Measurements from ENCODE around the gene MRPS10.

MRPS10 gene

DNA sequence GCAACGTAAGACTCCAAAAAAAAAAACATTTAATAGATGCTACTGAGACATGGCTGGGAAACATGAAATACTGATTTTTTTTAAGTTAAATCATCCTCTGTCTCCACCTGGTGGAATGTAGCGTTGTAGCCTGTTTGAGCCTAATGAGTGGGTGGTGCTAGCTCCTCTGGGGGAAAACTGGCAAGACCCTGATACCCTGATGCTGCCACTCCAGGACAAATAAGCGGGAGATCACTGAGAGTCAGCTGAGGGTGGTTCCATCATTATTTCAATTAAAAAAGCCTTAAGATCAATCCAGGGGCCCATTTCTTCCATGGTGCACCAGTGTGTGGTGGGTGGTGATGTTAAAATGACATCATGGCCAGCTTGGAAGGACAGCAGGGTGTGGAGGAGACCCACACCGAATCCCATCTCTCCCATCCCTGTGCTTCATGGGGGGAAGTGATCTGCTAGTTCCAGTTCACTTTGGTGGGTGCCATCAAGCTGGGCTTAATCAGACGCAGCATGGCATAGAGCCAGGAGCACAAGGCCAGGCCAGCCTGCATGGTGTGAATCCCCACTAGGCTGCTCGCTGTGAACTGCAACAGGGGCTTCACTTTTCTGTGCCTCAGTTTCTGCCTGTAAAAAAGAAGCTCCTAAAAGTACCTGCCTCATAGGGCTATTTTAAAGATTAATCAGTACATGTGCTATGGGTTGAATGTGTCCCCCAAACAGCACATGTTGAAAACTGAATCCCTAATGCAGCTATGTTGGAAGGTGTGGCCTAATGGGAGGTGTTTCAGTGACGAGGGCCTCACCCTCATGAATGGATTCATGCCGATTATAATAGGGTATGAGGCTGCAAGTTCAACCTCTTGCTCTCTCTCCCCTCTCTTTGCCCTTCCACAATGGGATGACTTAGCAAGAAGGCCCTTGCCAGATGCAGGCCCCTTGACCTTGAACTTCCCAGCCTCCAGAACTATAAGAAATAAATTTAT lies 13.0 kb upstream of the MRPS10 start:
- H3K9me3 ChIP-seq (ENCODE audit: low read length): no peaks in the 10 kb centered on the region
- H2AFZ ChIP-seq (ENCODE audit: low read depth, low read length): no peak overlapping the region
- H3K4me1 ChIP-seq (ENCODE audit: insufficient read depth, low read length): no peaks in the 10 kb centered on the region
- no peaks in the 10 kb centered on the region for H3K27me3 ChIP-seq (ENCODE audit: insufficient read depth, low read length)
- H3K36me3 ChIP-seq (ENCODE audit: insufficient read depth, low read length): peaks cover 57% of the 10 kb centered on the region
- H3K4me3 ChIP-seq (ENCODE audit: low read length): no peak overlapping the region

DNA sequence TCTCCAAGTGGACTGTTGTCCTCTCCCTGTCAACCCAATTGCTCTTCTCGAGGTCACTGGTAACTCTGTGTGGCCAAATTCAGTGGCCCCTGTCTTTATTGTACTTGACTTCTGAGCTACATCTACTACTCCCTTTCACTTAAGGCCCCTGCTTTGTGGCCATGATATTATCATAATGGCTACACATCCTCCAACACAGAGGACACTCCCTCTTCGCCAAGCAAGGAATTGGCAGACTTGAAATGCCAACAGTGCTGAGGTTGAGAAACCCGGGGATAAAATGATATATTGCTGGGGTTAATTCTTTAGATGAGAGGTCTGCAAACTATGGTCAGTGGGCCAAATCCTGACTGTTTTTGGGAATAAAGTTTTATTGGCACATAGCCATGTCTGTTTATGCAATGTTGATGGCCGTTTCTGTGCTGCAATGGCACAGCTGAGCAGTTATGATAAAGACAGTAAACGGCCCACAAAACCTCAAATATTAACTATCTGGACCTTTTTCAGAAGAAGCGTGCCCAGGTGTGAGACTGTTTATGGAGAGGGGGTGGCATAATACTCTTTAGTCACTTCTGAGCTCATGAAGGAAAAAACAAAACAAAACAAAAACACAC lies 12.0 kb upstream of the MRPS10 start:
- no peaks in the 10 kb centered on the region for H3K27me3 ChIP-seq (ENCODE audit: insufficient read depth, low read length)
- H3K4me3 ChIP-seq (ENCODE audit: low read length): no peak overlapping the region
- H3K9me3 ChIP-seq (ENCODE audit: low read length): no peaks in the 10 kb centered on the region
- peaks cover 53% of the 10 kb centered on the region for H3K36me3 ChIP-seq (ENCODE audit: insufficient read depth, low read length)
- no peak overlapping the region for H2AFZ ChIP-seq (ENCODE audit: low read depth, low read length)
- H3K4me1 ChIP-seq (ENCODE audit: insufficient read depth, low read length): no peaks in the 10 kb centered on the region

DNA sequence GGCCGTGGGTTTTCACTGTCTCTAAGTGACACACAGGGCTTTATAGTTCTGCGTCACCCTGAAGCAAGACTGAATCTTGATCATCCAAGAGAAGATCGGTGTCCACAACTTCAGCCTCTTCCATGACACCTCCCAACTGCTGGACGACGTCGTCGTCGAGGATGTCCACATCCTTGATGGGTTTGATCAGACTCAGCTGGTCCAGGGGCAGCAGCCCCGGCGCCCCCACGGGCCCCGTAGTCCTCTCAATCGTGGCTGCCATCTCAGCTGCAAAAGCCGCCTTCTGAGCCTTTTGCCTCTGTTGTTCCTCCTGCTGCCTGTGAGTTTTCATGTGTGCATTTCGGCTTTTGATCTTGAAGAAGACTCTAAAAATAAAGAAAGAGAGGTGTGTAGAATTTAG lies 10.6 kb upstream of the MRPS10 start:
- no peaks in the 10 kb centered on the region for H3K4me1 ChIP-seq (ENCODE audit: insufficient read depth, low read length)
- H3K9me3 ChIP-seq (ENCODE audit: low read length): no peaks in the 10 kb centered on the region
- no peaks in the 10 kb centered on the region for H3K27me3 ChIP-seq (ENCODE audit: insufficient read depth, low read length)
- H2AFZ ChIP-seq (ENCODE audit: low read depth, low read length): no peak overlapping the region
- H3K4me3 ChIP-seq (ENCODE audit: low read length): no peak overlapping the region
- peaks cover 53% of the 10 kb centered on the region for H3K36me3 ChIP-seq (ENCODE audit: insufficient read depth, low read length)

DNA sequence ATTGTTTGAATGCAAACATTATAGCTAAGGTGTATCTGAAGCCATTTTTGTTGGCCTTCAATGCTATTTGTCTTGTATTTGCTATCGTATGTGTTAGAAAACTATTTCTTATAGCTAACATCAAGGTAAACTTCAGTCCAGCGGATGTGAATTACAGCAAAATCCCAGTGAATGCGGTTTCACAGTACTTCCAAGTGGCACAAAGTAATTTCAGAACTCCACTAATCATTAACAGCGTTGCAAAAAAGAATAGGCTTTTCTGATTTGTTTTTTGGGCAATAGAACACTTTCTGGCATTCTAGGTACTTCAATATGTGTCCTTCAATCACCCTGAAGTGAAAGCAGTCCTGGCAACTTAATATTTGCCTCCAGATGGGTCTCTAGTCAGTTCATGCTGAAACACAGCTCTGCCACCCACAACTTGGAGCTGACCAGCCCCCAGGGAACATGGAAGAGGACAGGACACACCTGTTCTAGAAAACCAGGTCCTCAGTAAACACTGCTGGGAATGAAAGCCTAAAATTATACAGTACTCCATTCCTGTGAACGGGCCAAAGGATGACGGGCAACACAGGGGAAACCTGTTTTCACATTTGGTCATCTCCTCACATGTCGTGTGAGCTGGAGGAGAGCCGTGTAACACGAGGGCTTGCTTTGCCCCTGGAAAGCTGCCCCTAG lies 9.7 kb upstream of the MRPS10 start:
- no peak overlapping the region for H3K4me3 ChIP-seq (ENCODE audit: low read length)
- no peaks in the 10 kb centered on the region for H3K4me1 ChIP-seq (ENCODE audit: insufficient read depth, low read length)
- no peaks in the 10 kb centered on the region for H3K9me3 ChIP-seq (ENCODE audit: low read length)
- no peak overlapping the region for H2AFZ ChIP-seq (ENCODE audit: low read depth, low read length)
- peaks cover 46% of the 10 kb centered on the region for H3K36me3 ChIP-seq (ENCODE audit: insufficient read depth, low read length)
- H3K27me3 ChIP-seq (ENCODE audit: insufficient read depth, low read length): no peaks in the 10 kb centered on the region

DNA sequence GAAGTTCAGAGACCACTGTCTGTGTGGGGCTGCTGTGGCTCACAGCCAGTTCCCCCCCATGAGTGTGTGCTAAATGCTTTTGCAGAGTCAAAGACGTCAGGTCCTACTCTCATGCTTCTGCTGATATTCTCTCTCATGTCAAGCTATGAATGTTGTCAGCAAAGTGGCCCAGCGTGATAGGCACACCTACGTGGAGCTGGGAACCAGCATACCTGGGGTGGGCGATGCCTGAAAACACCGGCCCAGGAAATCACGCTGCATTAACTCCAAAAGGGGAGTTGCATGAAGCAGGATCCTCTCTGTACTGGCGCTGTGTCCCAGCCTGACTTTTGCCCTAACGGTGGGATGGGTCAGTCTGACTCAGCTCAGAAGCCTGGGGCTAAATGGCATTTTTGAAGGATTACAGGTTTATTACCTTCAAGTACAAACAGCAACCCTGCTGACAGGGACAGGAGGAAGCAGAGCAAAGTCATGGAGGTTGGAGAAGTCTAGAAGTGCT lies 9.0 kb upstream of the MRPS10 start:
- peaks cover 41% of the 10 kb centered on the region for H3K36me3 ChIP-seq (ENCODE audit: insufficient read depth, low read length)
- no peaks in the 10 kb centered on the region for H3K4me1 ChIP-seq (ENCODE audit: insufficient read depth, low read length)
- H3K9me3 ChIP-seq (ENCODE audit: low read length): no peaks in the 10 kb centered on the region
- no peak overlapping the region for H2AFZ ChIP-seq (ENCODE audit: low read depth, low read length)
- H3K4me3 ChIP-seq (ENCODE audit: low read length): no peak overlapping the region
- H3K27me3 ChIP-seq (ENCODE audit: insufficient read depth, low read length): no peaks in the 10 kb centered on the region

DNA sequence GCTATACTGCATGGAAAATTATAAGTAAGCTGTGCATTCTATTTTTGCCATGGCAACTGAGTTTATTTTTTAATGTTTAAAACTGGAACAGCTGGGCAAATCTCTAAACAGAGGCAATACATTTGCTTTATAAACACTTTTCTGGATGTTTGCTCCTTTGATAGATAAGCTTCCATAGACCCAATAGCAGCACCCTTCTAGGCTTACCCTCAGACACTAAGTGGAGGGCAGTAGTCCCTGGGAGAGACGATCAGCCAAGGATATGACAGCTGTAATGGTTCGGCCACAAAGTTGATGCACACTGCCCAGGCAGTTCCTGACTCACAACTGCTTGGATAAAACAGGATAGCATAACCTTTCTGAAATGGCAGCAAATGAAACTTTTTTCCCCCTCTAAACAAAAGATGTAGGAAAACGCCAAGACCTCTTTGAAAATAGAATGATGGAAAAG lies 8.5 kb upstream of the MRPS10 start:
- Histone ChIP-seq H3K4me3 (ENCODE audit: low read length) (no peak overlapping the region), H3K4me1 (ENCODE audit: insufficient read depth, low read length) (no peaks in the 10 kb centered on the region), H2AFZ (ENCODE audit: low read depth, low read length) (no peak overlapping the region), H3K9me3 (ENCODE audit: low read length) (no peaks in the 10 kb centered on the region), H3K27me3 (ENCODE audit: insufficient read depth, low read length) (no peaks in the 10 kb centered on the region), H3K36me3 (ENCODE audit: insufficient read depth, low read length) (peaks cover 36% of the 10 kb centered on the region)

DNA sequence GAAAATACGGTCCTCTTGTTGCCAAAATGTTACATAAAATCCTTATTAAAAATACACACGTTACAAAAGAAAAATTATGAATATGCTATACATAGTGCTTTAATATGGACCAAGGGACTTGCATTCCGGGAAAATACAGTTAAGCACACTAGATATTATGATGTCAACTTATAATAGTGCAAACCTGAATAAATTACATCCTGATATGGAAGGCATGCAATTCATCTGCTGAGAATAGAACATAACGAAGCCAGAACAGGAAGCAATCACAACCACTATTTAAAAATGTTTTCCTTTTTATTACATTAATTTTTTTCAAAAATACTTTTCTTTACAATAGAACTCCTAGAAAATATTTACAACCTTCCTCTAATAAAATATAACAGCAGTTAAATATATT lies 7.8 kb upstream of the MRPS10 start:
- Histone ChIP-seq H2AFZ (ENCODE audit: low read depth, low read length) (no peak overlapping the region), H3K27me3 (ENCODE audit: insufficient read depth, low read length) (no peaks in the 10 kb centered on the region)

DNA sequence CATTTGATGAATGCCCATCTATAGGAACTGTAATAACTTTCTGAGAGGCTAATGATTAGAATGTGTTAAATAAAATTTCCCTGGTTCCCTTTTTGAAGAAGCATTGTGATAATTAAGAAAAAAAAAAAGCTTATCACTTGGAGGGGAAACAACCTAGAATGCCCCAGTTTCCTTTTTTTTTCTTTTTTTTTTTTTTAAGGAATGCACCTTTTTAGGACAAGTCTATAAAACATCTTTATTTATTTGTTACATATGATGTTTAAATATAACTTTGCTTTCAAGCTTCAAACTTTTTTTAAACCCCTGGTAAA lies 7.3 kb upstream of the MRPS10 start:
- H3K9me3 ChIP-seq (ENCODE audit: low read length): no peaks in the 10 kb centered on the region
- H3K4me3 ChIP-seq (ENCODE audit: low read length): no peak overlapping the region
- H3K4me1 ChIP-seq (ENCODE audit: insufficient read depth, low read length): no peaks in the 10 kb centered on the region
- H3K36me3 ChIP-seq (ENCODE audit: insufficient read depth, low read length): peaks cover 26% of the 10 kb centered on the region
- H2AFZ ChIP-seq (ENCODE audit: low read depth, low read length): no peak overlapping the region
- no peaks in the 10 kb centered on the region for H3K27me3 ChIP-seq (ENCODE audit: insufficient read depth, low read length)

More for the DNA sequence above, 7.8 kb upstream of the MRPS10 start:
- H3K9me3 ChIP-seq (ENCODE audit: low read length): no peaks in the 10 kb centered on the region
- H3K4me3 ChIP-seq (ENCODE audit: low read length): no peak overlapping the region
- peaks cover 30% of the 10 kb centered on the region for H3K36me3 ChIP-seq (ENCODE audit: insufficient read depth, low read length)
- H3K4me1 ChIP-seq (ENCODE audit: insufficient read depth, low read length): no peaks in the 10 kb centered on the region

DNA sequence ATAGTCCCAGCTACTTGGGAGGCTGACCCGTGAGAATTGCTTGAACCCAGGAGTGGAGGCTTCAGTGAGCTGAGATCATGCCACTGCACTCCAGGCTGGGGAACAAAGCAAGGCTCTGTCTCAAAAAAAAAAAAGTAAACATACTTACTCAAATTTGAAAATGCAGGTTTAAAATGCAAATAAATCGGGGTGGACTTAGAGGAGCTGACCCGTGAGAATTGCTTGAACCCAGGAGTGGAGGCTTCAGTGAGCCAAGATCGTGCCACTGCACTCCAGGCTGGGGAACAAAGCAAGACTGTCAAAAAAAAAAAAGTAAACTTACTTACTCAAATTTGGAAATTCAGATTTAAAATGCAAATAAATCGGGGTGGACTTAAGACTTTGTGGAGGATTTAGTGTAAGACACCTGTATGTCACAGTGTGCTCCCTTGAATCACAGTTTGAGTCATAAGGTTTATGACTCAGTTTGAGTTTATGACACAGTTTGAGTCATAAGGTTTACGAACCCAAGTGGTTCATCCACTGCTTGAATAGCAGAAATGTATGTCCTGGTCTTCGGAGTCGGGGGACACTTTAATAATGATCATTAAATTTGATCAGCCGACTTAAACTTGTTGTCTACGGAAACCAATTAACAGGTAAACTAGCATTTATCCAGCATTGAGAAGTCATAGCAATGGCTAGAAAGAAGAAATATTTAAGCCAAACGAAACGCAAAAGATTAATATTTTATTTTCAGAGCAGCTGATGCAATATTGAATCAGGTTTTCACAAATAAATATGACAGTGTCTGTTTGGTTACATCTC lies 6.8 kb upstream of the MRPS10 start:
- H2AFZ ChIP-seq (ENCODE audit: low read depth, low read length): no peak overlapping the region
- no peaks in the 10 kb centered on the region for H3K4me1 ChIP-seq (ENCODE audit: insufficient read depth, low read length)
- peaks cover 25% of the 10 kb centered on the region for H3K36me3 ChIP-seq (ENCODE audit: insufficient read depth, low read length)
- H3K9me3 ChIP-seq (ENCODE audit: low read length): no peaks in the 10 kb centered on the region
- H3K4me3 ChIP-seq (ENCODE audit: low read length): no peak overlapping the region
- no peaks in the 10 kb centered on the region for H3K27me3 ChIP-seq (ENCODE audit: insufficient read depth, low read length)

DNA sequence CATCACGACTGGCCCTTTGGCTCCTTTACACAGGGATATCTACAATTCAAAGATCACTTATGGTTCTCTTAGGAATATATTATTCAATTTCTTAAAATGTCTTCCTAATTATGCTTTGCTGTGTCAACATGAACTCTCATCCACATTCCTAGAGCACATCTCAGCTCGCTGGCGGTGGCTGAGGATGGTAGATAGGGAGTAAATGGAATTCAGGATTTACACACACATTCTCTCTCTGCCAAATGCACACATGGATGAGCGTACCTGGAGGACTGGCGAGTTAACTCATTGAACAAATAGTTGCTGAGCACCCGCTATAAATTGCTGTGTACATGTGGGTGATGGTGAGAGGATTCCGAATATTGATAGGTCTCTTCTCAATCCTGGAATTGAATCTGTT lies 4.8 kb upstream of the MRPS10 start:
- Histone ChIP-seq H3K4me3 (ENCODE audit: low read length) (no peak overlapping the region), H3K36me3 (ENCODE audit: insufficient read depth, low read length) (peaks cover 10% of the 10 kb centered on the region), H2AFZ (ENCODE audit: low read depth, low read length) (no peak overlapping the region), H3K4me1 (ENCODE audit: insufficient read depth, low read length) (no peaks in the 10 kb centered on the region), H3K9me3 (ENCODE audit: low read length) (no peaks in the 10 kb centered on the region), H3K27me3 (ENCODE audit: insufficient read depth, low read length) (no peaks in the 10 kb centered on the region)

DNA sequence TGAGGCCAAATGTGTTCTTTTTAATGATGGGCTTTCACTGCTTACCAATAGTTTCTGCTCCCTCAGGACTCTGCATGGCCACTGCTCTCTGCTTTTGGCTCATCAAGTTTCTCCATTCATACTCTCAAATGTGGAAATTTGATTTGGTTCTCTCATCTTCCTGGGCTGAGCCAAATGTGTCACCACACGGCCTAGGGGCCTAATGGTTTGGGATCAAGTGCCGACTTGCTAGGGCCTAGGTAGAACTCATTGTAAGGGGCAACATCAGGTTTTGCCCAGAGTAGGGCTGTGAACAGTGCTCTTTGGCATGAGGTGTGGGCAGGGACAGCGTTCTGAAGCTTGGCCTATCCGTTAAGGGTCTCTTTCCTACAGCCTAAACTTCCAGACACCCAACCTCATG lies 3.9 kb upstream of the MRPS10 start:
- H3K4me3 ChIP-seq (ENCODE audit: low read length): no peak overlapping the region
- peaks cover 7% of the 10 kb centered on the region for H3K4me1 ChIP-seq (ENCODE audit: insufficient read depth, low read length)
- H3K9me3 ChIP-seq (ENCODE audit: low read length): no peaks in the 10 kb centered on the region
- peaks cover under 1% of the 10 kb centered on the region for H3K36me3 ChIP-seq (ENCODE audit: insufficient read depth, low read length)
- H3K27me3 ChIP-seq (ENCODE audit: insufficient read depth, low read length): no peaks in the 10 kb centered on the region
- no peak overlapping the region for H2AFZ ChIP-seq (ENCODE audit: low read depth, low read length)

DNA sequence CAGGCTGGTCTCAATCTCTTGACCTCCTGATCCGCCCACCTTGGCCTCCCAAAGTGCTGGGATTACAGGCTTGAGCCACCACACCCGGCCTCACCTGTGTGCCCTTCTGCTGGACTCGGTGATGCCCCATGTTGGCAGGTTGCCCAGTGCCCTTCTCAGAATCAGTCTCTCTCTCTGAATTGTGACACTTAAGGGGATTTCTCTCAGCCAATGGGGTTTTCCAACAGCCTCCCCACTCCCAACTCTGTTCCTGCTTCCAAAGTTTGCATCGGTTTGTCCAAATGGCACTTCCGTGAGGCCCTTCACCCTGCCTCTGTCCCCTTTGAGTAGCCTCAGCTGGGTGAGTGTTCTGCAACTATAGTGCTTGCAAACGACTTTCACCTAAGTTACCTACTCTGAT lies 3.1 kb upstream of the MRPS10 start:
- peaks cover 12% of the 10 kb centered on the region for H3K4me1 ChIP-seq (ENCODE audit: insufficient read depth, low read length)
- H3K27me3 ChIP-seq (ENCODE audit: insufficient read depth, low read length): no peaks in the 10 kb centered on the region
- H3K36me3 ChIP-seq (ENCODE audit: insufficient read depth, low read length): no peaks in the 10 kb centered on the region
- H3K9me3 ChIP-seq (ENCODE audit: low read length): no peaks in the 10 kb centered on the region
- H3K4me3 ChIP-seq (ENCODE audit: low read length): no peak overlapping the region
- no peak overlapping the region for H2AFZ ChIP-seq (ENCODE audit: low read depth, low read length)
